Measurements from ENCODE around the gene PLSCR5.
A peak's percentile ranks its signal among the peaks of the same experiment; 100 is the strongest.

PLSCR5 gene

GRCh38 chr3:146581951-146582467 is 23.1 kb downstream of the PLSCR5 start:
- DNase-seq, result peak; percentile 58

GRCh38 chr3:146581080-146581601 is 24.0 kb downstream of the PLSCR5 start:
- DNase-seq, result no peak

- peak; percentile 66 for DNase-seq
These were observed 27.5 kb downstream of the PLSCR5 start for GRCh38 chr3:146577662-146578061.

DNA sequence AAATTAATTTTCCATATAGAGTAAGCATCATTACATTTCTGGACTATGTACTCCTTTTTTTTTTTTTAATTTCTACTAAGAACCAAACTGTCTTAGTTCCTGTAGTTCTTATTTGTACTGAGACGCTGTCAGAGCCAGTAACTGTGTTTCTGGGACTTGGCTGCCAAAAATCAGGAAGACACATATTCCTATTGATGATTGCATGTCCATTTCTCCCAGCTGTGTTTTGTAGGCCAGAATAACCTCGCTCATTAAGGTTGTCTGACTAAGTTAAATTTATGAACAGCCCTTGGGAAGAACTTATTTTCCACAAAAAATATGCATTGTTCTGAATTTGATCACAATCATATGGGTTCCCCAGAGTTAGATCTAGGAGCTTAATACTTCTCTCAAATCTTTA is 29.5 kb downstream of the PLSCR5 start:
- no peak for DNase-seq

DNA sequence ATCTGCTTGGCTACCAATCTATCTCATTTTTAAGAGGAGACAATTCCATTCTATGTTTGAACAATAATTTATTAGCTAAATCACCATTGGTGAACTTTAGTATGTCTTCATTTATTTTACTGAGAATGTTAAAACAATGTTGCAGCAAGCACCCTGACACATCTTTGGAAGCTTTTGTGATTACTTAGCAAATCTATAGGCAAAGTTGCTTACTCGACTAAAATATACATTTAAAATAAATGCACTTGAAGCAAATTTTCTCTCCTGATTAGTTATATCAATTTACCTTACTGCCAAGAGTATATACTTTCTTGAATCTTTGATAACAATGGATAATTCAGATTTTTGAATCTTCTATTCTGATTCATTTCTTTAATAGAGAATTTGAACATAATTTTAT is 31.0 kb downstream of the PLSCR5 start:
- DNase-seq, result no peak

DNA sequence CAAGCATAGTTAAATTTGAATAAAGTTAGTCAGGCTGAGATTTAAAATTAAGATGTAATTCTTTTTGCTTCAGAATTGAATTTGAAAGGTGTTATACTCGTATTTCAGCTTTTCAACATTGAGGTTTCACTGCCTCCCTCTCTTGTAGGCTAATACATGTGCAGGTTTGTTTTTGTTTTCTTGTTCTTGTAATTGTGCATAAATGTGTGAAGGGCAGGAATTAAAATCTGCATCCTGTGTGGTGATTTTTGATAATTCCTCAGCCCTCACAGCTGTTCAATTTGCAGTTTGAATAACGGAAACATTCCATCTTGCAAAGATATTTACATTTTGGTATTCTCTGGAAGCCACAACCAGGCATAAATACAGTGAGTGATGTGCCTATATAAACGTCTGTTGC is 35.8 kb downstream of the PLSCR5 start:
- no peak for DNase-seq

- no peak for DNase-seq
These were observed 39.0 kb downstream of the PLSCR5 start for GRCh38 chr3:146566138-146566537.

DNA sequence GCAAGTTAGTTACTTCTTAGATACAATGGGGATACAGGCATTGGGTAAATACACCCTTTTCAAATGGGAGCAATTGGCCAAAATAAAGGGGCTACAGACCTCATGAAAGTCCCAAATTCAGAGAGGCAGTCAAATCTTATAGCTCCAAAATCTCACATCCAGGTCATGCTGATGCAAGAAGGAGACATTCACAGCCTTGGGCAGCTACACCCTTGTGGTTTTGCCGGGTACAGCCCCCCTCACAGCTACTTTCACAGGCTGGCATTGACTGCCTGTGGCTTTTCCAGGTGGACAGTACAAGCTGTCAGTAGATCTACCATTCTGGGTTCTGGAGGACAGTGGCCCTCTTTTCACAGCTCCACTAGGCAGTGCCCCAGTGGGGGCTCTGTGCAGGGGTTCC is 43.3 kb downstream of the PLSCR5 start:
- DNase-seq, result no peak

DNA sequence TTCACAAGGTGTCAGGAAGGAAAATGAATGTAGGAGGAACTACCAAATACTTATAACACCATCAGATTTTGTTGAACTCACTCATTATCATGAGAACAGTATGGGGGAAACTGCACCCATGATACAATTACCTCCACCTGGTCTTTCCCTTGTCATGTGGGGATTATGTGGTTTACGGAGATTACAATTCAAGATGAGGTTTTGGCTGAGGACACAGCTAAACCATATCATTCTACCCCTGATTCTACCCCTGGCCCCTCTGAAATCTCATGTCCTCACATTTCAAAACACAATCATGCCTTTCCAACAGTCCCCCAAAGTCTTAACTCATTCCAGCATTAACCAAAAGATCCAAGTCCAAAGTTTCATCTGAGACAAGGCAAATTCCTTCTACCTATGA is 43.7 kb downstream of the PLSCR5 start:
- DNase-seq, result no peak

- DNase-seq, result no peak
These were observed 44.5 kb downstream of the PLSCR5 start for GRCh38 chr3:146560678-146561077.

DNA sequence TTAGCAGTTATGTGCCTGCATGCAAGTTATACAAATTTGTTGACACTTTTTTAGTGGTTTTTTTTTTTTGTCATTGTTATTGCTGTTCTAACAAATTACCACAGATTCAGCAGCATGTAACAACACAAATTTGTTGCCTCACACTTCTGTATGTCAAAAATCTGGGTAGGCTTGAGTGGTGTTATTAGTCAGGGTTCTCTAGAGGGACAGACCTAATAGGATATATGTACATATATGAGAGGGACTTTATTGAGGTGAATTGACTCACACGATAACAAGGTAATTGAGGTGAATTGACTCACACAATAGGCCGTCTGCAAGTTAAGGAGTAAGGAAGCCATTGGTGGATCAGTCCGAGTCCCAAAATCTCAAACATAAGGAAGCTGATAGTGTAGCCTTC is 45.8 kb downstream of the PLSCR5 start:
- DNase-seq, result no peak

GRCh38 chr3:146558781-146559180 is 46.4 kb downstream of the PLSCR5 start:
- no peak for DNase-seq

DNA sequence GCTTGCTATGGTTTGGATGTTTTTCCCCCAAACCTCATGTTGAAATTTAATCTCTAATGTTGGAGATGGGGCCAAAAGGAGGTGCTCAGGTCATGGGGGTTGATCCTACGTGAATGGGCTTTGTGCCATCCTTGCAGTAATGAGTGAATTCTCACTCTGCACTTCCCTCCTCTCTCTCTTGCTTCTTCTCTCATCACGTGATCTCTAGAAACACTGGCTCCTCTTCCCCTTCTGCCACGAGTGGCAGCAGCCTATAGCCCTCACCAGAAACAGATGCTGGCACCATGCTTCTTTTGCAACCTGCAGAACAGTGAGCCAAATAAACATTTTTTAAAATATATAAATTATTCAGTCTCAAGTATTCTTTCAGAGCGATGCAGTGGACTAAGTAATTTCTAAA is 47.4 kb downstream of the PLSCR5 start:
- DNase-seq, result no peak

DNA sequence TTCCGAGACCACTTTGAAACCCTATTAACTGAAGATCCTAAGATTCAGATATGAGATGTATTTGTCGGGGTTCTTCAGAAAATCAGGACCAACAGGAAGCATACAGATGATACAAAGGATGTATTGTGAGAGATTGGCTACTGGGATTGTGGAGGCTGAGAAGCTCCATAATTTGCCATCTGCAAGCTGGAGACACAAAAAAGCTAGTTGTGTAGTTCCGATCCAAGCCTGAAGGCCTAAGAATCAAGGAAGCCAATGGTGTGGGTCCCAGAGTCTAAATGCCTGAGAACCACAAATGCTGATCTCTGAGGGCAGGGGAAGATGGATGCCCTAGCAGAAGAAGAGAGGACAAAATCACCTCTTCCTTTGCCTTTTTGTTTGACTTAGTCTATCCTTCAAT is 49.8 kb downstream of the PLSCR5 start:
- DNase-seq, result no peak

DNA sequence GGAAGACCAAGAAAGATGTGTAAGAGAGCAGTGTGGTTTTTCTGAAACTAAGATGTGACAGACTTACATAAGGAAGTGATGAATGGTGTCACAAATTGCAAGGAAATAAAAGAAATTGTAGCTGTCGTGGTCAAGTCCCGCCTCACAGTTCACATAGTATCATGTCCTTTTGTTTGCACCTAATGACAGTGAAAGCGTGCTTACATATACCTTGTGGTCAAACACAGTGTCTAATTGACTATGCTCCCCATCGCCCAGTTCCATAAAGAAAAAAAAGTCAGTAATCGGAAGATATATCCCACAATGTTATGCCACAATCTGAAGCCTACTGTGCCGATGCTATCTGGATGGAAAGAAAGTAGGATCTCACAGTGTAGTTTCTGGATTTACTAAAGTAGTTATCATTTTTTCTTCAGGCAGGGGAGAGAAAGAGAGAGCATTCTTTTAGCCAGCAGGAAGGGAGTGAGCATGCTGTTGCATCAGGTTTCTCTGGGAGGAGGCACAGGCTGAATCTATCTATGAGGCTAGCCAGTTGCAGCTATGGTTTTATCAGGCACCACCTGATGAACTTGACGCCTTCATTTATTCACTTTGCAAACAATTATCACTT is 50.9 kb downstream of the PLSCR5 start:
- DNase-seq, result peak; percentile 17

GRCh38 chr3:146550743-146551510 is 54.2 kb downstream of the PLSCR5 start:
- DNase-seq, result no peak

DNA sequence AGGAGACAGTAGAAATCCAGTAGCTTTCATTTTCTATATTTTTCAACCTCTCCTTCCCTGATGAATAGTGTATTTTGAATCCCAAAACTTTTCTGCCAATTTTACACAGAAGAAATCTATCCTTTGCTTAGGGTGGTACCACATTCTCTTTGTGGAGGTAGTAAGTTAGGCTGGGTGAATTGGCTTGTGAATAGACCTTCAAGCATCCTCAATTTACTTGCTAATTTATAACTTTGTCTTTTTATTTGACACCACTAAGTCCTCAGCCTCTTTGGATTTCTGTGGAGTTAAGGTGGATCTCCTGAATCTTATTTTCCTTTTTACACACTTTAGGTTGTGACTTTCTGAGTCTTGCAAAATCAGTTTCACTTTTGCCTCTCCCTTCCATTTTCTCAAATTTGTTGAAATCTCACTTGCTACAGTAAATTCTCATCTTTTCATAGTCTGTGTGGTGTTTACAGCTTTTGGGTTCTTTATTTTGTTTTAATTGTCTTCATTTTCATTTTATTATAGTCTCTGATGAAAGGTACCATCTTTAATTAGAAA is 55.0 kb downstream of the PLSCR5 start:
- no peak for DNase-seq

DNA sequence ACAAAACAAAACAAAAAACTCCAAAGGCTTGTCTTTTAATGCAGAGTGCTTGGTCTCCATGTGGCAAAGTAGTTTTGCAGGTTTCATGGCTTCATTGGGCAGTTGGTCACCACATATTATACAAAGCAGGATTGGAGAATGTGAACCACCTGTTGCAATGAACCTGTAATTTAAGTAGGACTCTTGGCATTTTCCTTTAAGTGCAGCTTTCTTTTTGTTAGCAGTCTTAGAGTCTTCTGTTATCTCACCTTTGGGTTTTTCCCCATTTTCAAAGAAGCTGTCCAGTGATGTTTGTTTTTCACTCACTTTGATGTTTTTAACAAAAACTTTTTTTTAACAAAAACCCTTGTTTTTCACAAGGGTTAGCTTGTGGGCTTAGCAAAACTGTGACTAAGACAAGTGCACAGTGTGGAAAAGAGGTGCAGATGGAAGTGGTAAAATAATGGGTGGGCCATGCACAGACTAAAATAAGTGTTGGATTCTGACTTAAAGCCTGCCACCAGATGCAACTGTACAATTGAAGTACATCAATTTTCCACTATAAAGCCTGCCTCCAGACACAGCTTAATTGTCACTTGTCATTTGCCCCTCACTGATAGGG is 57.8 kb downstream of the PLSCR5 start:
- DNase-seq, result no peak

GRCh38 chr3:146546366-146546965 is 58.7 kb downstream of the PLSCR5 start:
- no peak for DNase-seq

DNA sequence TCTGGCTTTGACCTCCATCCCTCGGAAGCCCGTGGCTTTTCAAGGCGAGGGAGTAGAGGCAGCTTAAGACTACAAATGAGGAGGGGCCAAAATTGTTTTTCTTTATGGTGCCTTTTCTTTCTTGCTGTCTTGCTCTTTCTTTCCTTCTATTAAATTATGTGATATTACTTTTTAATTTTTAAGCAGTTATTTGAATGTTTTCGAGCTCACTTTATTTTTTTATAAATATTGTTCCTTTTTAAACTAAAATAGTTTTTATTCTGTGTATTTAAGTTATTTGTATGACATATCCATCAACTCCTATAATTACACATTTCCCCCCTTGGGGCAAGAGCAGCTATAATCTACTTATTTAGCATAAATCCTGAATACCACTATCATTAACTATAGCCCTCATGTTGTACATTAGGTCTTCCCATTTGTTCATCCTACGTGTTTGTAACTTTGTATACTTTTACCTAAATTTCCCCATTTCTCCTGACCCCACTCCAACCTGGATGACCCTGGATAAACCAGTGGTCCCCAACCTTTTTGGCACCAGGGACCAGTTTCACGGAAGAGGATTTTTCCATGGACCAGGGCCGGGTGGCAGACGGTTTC is 60.1 kb downstream of the PLSCR5 start:
- no peak for DNase-seq

DNA sequence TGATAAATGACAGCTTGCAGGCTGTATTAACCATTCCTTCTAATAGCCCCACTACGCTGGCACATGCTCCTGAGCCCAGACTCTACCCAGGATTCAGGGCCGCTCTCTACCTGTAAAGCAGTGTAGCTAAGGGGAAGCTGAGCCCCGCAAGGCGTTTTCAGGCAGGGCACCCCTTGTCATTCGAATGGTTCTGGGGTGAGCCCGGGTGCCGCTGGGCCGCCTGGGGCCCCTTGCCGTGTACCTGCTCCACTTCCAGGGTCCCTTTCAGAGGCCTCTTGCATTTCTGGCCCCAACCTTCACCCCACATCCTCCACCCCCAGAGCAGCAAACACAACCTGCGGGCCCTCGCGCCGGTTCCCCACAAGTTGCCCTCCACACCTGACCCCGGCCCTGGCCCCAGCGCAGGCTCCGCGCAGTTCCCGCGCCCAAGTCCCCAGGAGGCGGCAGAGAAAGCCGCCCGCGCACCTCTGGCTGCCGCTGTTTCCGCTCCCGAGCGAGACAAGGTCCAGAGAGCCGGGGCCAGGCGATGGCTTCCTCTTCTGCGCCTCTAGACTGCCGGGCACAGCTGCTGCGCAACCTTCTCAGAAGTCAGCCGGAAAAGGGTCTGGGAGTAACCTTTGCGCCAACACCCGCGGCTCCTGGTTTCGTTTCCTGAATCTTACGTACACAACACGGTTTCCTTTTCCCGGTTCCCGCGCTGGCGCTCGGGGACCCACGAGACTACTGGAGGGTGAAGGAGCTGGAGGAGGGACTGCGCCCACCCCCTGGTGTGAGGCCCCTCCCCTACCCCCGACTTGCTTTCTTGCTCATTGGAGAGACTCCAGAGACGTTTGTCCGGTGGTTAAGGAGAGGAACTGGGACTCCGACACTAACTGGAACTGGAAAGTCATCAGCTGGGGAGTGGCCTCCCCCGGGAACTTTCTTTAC is 60.9 kb downstream of the PLSCR5 start, which contains the start of gene PLSCR1:
PLSCR1 (minus strand) TSS at position 606 of the 927 bp plus-strand sequence. CDS start 8,055 bp downstream, outside the sequence.
- peak; percentile 96 for DNase-seq
